T-helper 2 cell treated with Interferon-gamma antibody and Interleukin-4, amounts not matched to agents 100 ng/mL and 5 ng/mL, for 36 hours (primary cell): ENCODE results near the gene MRPL51. TPM values are rescaled to one million over a fixed set of nuclear protein-coding genes. Genes with fewer than 3 reads are reported as not detected.
"Not testable (repeated sequence)": the region's sequence is repeated elsewhere in the genome, so short reads cannot be mapped to it uniquely, and the experiment has no call there.

Experiments used
- intact Hi-C: fragments of 100-400 bp; cut with micrococcal nuclease; formaldehyde crosslinking; loops from one replicate; pipeline ENCODE4 v1.15.1; 2023
- total RNA-seq: library from RNA; stranded (reverse); gene quantifications from 2 replicates; pipeline ENCODE4 v1.2.3, GENCODE V29; 2022

The MRPL51 gene
- total RNA-seq, 1 donor from 2014 or later = 234 TPM

DNA sequence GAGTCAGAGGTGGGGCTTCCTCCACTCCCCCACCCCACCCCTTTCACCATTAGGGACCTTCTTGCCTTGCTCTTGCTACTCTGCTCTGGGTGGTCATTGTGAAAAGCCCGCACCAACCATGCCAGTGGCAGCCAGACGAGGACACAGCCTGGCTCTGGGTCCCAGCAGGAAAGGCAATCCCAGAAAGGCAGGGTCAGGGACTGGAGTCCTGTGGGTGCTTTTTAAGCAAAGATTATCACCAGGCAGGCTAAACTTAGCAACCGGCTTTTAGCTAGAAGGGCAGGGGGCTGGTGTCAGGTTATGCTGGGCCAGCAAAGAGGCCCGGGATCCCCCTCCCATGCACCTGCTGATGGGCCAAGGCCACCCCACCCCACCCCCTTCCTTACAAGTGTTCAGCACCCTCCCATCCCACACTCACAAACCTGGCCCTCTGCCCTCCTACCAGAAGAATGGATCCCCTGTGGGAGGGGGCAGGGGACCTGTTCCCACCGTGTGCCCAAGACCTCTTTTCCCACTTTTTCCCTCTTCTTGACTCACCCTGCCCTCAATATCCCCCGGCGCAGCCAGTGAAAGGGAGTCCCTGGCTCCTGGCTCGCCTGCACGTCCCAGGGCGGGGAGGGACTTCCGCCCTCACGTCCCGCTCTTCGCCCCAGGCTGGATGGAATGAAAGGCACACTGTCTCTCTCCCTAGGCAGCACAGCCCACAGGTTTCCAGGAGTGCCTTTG is 40.0 kb upstream of the MRPL51 start:
- intact Hi-C loops = loop anchor here (5.0 kb wide), 1 partner anchor 129 kb away; the partner anchor contains the start of gene ING4

DNA sequence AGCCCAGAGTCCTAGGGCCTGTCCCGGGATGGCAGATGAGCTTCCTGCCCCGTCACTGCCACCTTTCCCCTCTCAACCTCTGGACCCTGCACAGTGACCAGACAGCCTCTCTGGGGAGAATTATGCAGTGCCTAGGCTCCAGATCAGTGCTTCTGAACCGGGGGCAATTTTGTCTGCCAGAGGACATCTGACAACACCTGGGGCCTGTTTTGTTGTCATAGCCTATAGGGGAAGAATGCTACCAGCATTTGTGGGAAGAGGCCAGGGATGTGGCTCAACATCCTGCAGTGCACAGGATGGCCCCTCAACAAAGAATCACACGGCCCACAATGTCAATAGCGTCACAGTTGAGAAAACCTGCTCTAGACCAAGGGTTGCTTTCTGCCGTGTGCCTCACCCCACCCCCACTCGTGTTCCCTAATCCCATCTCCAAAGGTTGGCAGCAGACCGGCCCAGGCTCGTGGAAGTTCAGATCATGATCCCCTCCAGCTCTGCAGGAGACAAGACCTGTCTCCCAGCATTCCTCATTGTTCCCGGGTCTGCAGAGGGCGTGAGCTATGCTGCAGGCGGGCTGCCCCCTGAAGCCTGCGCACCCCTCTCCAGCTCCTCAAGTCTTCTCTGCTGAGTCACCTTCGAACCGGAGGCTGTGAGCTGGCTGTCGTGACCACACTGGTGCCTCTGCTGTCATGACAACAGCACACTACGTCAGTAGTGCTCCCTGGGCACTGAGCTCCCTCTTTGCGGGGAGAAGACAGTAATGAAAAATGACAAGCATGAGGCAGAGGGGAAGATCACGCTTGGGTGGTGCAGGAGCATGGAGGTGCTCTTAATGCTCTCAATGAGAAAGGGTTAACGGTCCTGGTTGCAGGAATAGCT is 39.2 kb upstream of the MRPL51 start:
- intact Hi-C loops = loop anchor here (5.0 kb wide), 1 partner anchor 130 kb away; the partner anchor contains the start of gene ING4

DNA sequence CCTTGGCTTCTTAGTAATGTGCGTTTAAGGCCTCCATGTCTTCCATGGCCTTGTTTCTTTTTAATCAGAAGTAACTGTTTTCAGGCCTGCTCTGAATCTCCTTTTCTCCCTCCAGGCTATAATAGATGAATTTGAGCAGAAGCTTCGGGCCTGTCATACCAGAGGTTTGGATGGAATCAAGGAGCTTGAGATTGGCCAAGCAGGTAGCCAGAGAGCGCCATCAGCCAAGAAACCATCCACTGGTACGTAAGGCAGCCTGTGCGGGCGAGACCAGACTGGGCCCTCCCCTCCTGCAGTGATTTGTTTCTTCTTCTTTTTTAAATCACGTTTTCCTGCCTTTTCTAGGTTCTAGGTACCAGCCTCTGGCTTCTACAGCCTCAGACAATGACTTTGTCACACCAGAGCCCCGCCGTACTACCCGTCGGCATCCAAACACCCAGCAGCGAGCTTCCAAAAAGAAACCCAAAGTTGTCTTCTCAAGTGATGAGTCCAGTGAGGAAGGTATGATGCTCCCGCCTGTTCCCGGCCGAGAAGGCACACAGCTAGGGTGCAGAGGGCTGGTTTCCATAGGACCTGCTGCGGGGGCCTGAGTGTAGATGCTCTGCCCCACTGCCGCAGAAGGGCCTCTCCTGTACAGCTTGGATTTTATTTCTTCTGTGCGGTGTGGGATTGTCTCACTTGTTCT is 37.7 kb upstream of the MRPL51 start:
- intact Hi-C loops = loop anchor here (5.0 kb wide), 1 partner anchor 132 kb away; the partner anchor contains the start of gene ING4

DNA sequence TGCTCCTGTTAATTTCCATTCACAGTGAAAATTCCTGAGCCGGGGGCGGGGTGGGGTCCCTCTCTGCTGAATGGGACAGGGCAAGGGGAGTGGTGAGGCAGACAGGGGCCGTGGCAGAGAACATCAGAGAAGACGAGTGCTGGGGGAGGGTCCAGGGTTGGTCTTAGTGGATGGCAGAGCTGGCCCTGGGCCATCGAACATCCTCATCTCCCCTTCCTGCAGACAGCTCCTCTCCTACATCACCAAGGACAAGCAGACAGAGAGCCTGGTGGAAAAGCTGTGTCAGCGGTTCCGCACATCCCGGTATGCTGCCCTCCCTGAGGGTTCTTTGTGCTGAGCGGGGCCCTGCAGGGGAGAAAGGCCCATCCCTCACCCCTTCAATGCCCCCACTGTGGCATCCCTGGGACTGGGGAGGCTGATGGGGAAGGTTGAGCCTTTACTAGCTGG is 36.3 kb upstream of the MRPL51 start:
- intact Hi-C loops = no loop called here

DNA sequence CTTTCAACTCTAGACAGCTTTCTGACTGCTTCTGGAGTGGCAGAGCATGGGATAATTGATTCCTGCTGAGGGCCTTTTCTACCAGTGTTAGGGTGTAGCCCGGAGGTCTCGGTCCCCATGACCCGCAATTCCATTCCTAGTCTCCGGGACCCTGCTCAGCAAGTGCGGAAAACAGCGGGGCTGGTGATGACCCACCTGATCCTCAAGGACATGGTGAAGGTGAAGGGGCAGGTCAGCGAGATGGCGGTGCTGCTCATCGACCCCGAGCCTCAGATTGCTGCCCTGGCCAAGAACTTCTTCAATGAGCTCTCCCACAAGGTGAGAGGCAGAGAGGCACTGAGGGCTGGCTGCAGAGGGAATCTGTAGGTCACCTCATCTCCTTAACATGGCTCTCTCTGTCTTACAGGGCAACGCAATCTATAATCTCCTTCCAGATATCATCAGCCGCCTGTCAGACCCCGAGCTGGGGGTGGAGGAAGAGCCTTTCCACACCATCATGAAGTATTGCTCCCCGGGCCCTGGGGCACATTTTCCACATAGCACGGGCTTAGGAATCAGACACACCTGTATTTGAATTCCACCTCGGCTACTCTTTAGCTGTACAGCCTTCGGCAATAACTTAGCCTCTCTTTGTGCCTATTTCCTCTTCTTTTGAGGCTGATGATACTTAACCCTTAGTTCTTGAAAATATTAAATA is 35.6 kb upstream of the MRPL51 start:
- intact Hi-C loops = no loop called here

DNA sequence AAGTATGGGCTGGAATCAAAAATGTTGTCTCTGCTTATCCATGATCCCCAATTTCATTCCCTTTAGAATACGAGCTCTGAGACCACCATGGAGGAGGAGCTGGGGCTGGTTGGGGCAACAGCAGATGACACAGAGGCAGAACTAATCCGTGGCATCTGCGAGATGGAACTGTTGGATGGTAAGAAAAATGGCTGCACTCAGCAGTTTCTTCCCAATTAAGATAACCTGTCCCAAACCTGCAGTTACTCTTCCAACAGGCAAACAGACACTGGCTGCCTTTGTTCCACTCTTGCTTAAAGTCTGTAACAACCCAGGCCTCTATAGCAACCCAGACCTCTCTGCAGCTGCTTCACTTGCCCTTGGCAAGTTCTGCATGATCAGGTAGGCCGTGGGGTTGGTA is 34.6 kb upstream of the MRPL51 start:
- intact Hi-C loops = no loop called here

DNA sequence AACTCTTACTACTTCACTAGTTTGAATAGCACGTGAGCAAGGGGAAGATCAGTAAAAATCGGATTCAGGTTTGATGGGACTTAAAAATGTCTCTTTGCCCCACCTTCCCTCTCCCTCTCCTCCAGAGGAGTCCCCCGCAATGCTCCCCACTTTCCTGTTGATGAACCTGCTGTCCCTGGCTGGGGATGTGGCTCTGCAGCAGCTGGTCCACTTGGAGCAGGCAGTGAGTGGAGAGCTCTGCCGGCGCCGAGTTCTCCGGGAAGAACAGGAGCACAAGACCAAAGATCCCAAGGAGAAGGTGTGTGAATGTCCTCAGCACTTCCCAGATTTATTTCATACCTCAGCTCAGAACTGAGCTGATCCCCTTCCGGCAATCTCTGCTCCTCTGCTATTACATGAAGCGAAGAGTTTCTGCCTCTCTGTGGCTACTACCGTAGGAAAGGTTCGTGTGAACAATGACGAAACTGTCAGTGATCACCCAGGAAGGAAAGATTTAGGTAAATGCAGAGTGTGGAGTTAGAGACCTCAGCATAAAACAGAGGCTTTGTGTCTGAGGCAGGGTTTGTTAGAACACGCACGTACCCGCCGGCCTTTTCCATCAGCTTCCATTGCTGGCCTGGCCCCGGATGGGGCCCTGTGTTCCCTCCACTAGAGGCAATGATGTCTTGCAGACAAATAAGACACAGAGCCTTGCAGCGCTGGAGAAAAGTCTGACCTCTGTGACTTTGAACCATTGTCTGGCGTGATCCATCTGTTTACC is 33.9 kb upstream of the MRPL51 start:
- intact Hi-C loops = no loop called here

DNA sequence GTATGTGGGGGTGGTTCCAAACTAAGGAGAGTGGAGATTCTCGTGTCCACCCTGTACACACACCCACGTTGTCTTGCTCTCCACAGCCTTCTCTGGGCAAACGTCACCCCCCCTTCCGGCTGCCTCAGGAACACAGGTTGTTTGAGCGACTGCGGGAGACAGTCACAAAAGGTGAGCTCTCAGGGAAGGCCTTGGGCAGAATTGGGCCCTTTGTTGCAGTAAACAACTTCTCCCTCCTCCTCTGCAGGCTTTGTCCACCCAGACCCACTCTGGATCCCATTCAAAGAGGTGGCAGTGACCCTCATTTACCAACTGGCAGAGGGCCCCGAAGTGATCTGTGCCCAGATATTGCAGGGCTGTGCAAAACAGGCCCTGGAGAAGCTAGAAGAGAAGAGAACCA is 33.1 kb upstream of the MRPL51 start:
- intact Hi-C loops = no loop called here

DNA sequence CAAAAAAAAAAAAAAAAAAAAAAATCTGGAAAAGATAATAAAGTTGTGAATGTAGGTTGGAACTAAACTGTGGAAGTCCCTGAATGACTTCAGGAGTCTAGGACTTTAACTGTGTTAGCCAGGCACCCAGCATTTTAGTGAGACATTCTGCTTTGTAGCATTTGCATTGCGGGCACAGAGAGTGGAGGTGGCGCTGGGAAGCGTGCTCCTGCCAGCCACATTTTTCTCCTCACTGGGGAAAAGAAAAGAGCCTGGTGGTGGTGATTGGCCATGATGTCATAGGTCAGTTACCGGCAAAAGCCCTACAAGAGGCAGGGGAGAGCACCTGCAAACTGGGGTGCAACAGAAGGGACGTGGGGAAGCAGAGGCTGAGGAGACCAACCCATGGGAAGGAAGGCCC is 31.6 kb upstream of the MRPL51 start:
- intact Hi-C loops = no loop called here

DNA sequence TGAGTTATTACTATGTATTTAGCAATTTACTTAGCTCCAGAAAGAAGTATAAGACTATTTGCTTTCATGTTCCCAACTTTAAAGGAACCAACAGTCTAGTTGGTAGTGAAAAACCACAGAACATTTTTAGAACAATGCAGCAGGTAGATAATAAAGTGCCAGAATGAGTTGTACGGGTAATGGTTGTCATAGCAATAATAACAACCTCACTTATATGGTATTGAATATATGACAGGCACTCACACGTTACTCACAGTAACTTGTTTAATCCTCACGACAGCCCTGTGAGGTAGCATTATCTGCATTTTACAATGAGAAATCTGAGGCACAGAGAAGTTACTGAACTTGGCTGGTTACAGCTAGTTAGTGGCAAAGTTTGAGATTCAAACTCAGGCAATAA is 30.6 kb upstream of the MRPL51 start:
- intact Hi-C loops = no loop called here

DNA sequence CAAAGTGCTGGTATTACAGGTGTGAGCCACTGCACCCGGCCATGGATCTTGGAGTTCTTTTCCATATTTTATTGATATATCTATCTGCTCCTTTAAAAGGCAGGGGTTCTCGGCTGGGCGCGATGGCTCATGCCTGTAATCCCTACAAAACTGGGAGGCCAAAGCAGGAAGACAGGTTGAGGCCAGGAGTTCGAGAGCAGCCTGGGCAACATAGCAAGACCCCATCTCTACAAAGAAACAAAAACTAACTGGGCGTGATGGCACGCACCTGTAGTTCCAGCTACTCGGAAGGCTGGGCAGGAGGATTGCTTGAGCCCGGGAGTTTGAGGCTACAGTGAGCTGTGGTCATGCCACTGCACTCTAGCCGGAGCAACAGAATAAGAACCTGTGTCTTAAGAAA is 29.1 kb upstream of the MRPL51 start:
- intact Hi-C loops = no loop called here

DNA sequence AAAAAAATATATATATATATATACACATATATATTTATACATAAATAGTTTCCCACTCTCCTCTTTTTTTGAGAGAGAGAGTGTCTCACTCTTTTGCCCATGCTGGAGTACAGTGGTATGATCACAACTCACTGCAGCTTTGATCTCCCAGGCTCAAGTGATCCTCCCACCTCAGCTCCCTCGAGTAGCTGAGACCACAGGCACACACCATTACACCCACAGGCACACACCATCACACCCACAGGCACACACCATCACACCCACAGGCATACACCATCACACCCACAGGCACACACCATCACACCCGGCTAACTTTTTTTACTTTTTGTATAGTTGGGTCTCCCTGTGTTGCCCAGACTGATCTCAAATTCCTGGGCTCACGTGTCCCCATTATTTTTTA is 27.1 kb upstream of the MRPL51 start:
- intact Hi-C loops = no loop called here

DNA sequence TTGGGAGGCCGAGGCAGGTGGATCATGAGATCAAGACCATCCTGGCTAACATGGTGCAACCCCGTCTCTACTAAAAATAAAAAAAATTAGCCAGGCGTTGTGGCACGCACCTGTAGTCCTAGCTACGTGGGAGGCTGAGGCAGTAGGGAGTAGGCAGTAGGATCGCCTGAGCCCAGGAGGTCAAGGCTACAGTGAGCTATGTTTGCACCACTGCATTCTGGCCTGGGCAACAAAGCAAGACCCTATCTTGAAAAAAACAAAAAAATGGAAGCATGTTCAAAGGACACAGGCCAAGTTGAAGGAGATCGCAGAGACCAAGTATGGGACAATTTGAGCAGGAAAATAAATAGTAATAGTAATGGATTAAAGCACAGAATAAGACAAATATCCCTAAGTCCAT is 15.0 kb upstream of the MRPL51 start:
- intact Hi-C loops = no loop called here

DNA sequence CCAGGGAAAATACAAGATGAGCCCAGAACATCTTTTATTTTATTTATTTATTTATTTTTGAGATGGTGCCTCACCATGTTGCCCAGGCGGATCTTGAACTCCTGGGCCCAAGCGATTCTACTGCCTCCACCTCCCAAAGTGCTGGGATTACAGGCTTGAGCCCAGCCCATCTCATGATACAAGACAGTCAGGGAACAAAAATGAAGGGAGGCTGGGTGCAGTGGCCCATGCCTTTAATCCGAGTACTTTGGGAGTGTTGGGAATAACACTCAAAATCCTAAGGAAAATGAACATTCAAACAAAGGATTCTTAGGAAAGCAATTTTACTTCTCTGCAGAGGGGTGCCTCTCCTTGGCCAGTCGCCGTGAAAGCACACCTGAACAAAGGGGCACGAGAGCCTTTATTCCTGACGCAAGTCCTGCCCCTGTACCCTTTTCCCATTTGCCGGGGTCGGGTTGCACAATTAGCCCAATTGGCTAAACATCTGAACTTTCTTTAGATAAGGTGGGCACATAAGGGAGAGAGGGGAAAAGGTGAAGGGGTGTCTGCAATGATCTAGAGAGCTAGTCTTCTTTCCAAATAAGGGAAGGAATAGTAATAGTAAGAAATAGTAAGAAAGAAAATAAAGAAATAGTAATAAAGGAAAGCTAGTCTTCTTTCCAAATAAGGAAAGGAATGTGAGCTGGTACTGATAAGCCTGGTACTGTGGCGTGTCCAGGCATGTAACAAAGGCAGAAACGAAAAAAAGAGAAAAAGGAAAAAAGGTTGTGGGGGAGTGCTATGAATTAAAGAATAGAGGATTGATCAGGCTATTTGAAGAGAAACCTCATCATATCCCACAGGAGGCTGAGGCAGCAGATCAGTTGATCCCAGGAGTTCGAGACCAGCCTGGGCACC is 14.3 kb upstream of the MRPL51 start:
- intact Hi-C loops = no loop called here

DNA sequence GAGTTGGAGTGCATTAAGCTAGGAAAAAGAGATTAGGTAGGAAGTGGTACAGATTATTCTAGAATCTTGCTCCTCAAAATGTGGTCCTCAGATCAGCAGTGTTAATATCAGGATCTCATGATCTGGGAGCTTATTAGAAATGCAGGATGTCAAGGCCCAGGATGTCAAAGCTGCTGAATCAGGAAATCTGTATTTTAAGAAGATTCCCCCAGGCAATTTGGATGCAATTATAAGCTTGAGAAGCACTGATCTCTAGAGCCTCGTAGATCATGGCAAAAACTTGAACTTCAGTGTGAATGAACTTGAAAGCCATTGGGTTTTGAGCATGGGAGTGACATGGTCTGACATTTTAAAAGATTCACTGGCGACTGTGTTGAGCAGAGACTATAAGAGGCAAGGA is 7.4 kb upstream of the MRPL51 start:
- intact Hi-C loops = no loop called here

DNA sequence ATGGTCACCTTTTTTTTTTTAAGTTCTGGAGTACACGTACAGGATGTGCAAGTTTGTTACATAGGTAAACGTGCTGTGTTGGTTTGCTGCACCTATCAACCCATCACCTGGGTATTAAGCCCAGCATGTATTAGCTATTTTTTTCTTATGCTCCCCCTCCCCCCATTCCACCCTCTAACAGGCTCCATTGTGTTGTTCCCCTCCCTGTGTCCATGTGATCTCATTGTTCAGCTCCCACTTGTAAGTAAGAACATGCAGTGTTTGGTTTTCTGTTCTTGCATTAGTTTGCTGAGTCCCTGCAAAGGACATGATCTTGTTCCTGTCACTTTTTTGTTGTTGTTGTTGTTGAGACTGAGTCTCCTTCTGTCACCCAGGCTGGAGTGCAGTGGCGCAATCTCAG is 4.2 kb upstream of the MRPL51 start:
- intact Hi-C loops = not testable (repeated sequence)

DNA sequence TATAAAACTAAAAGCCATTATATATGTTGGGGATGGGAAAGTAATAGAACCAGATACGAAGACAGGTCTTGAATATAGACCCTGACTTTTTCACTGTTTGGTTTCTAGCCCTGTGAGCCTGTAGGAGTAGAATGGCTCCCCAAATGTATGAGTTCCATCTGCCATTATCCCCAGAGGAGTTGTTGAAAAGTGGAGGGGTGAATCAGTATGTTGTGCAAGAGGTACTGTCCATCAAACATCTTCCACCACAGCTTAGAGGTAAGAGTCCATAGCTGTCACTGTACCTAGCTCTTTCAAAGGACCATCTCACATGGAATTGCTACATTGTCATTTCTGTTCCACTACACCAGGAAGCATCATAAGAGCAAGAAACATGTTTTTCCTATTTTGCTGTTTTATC is 1.9 kb upstream of the MRPL51 start:
- intact Hi-C loops = loop anchor here (1.0 to 5.0 kb wide), 4 partner anchors 39 to 357 kb away; partner anchors contain the start of genes CDCA3, GAPDH, USP5 and ZNF384

DNA sequence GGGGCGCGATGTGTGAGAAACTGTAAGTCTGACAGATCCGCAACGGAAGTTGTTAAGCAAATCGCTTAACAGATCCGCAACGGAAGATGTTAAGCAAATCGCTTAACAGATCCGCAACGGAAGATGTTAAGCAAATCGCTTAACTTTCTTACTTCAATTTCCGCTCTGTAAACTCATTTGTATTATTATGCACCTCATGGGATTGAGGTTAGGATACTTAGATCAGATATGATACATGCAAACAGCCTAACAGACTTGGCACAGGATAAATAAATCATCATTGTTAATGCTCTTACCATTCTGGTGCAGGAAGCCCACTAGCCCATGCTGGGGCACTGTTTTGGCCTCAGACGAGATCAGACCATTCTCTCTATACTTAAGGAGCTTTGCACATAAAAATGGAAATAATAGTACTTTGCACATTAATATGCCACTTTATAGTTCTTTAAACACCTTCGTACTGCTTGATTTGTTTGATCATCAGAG is 1.2 kb upstream of the MRPL51 start:
- intact Hi-C loops = loop anchor here (1.0 to 5.0 kb wide), 4 partner anchors 40 to 358 kb away; partner anchors contain the start of genes CDCA3, GAPDH, USP5 and ZNF384
